Measurements from ENCODE around the gene CREB1. TPM values are rescaled to one million over a fixed set of nuclear protein-coding genes. Genes with fewer than 3 reads are reported as not detected.

Gene CREB1
- polyA plus RNA-seq, 1 of the 3 experiments (the other 2 are of a cell fraction): 14.5 TPM

DNA sequence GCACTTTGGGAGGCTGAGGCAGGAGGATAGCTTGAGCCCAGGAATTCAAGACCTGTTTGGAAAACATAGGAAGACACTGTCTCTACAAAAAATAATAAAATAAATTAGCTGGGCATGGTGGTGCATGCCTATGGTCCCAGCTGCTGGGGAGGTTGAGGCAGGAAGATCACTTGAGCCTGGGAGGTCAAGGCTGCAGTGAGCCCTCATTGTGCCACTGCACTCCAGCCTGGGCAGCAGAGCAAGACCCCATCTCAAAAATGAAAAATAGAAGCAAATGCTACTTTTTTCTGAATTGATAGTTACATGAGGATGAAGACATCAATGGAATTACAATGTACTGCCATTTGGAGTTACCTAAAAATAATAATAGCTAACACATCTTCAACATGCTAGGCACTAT is 63.5 kb downstream of the CREB1 start:
- Histone ChIP-seq H3K9me2 (no peaks in the 10 kb centered on the region), H3K4me2 (no peak overlapping the region), H2AFZ (ENCODE audit: low read depth) (no peak overlapping the region), H3F3A (replicated peaks; ENCODE audit: insufficient read depth) (peaks cover 16% of the 10 kb centered on the region), H3K4me1 (ENCODE audit: control insufficient read depth in 1 of 2, insufficient read depth in 2 of 2, low read depth in 1 of 2, low read length in 1 of 2) (no peaks in the 10 kb centered on the region), H4K20me1 (ENCODE audit: insufficient read depth) (no peaks in the 10 kb centered on the region), H3K9ac (no peak overlapping the region), H3K4me3 (ENCODE audit: low read depth in 2 of 2, low read length in 1 of 2) (no peak overlapping the region), H3K79me2 (ENCODE audit: insufficient read depth) (peaks cover 35% of the 10 kb centered on the region; the same call in 1 of the 2 replicates), H3K27ac (ENCODE audit: low read depth in 2 of 2, low read length in 1 of 2) (no peak overlapping the region), H3K27me3 (ENCODE audit: insufficient read depth) (no peaks in the 10 kb centered on the region), H3K9me3 (peaks cover 11% of the 10 kb centered on the region), H3K36me3 (replicated peaks in 1 of 2; ENCODE audit: control insufficient read depth in 1 of 2, insufficient read depth in 2 of 2, low read length in 1 of 2) (peaks cover 33 to 92% of the 10 kb centered on the region in 2 experiments)
- no peak for DNase-seq
- ChIA-PET CTCF (interaction anchor here (0.6 to 1.8 kb wide), 2 partner anchors 8 to 32 kb away, joined by 3 to 6 read pairs; partner anchors contain the start of gene METTL21A), POLR2A (no interaction called here)
- TF ChIP-seq YY1 (IDR thresholded peaks at IDR 0.05; ENCODE audit: low read depth) (no peak), TCF12 (IDR thresholded peaks at IDR 0.05) (no peak), MAX (IDR thresholded peaks at IDR 0.05; ENCODE audit: low read depth) (no peak)

DNA sequence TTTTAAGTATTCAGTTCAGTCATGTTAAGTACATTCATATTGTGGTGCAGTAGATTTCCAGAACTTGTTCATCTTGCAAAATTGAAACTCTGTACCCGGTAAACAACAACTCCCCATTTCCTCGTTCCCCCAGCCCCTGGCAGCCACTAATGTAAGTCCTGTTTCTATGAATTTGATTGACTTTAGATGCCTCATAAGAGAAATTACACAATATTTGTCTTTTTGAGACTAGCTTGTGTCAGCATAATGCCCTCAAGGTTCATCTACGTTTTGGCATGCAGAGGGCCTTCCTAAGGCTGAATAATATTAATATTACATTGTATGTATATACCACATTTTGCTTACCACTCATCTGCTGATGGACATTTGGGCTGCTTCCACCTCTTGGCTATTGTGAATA is 64.5 kb downstream of the CREB1 start:
- no peak overlapping the region for H3K4me2 ChIP-seq
- TF ChIP-seq USF2 (IDR thresholded peaks at IDR 0.05; ENCODE audit: borderline replicate concordance, low read depth, low read length) (no peak), NRF1 (IDR thresholded peaks at IDR 0.05; ENCODE audit: low read depth, low read length) (no peak), FOXJ3 (CRISPR knock-in tag; IDR thresholded peaks at IDR 0.05) (no peak), EP300 (IDR thresholded peaks at IDR 0.05; ENCODE audit: borderline replicate concordance in 1 of 2, low read depth in 1 of 2, low read length in 1 of 2) (no peak), NFIC (IDR thresholded peaks at IDR 0.05; ENCODE audit: borderline replicate concordance) (no peak)
- TF ChIP-seq, protein P1, sequence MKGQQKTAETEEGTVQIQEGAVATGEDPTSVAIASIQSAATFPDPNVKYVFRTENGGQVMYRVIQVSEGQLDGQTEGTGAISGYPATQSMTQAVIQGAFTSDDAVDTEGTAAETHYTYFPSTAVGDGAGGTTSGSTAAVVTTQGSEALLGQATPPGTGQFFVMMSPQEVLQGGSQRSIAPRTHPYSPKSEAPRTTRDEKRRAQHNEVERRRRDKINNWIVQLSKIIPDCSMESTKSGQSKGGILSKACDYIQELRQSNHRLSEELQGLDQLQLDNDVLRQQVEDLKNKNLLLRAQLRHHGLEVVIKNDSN (IDR thresholded peaks at IDR 0.05; ENCODE audit: borderline replicate concordance, low read depth): no peak
- CTCF ChIA-PET: interaction anchor here (1.8 kb wide), 1 partner anchor 31 kb away, joined by 6 read pairs; the partner anchor contains the start of gene METTL21A
- peaks cover 30 to 90% of the 10 kb centered on the region in 2 experiments for H3K36me3 ChIP-seq (replicated peaks in 1 of 2; ENCODE audit: control insufficient read depth in 1 of 2, insufficient read depth in 2 of 2, low read length in 1 of 2)
- peaks cover 39% of the 10 kb centered on the region; the same call in 1 of the 2 replicates for H3K79me2 ChIP-seq (ENCODE audit: insufficient read depth)
- no peaks in the 10 kb centered on the region for H4K20me1 ChIP-seq (ENCODE audit: insufficient read depth)
- POLR2A ChIA-PET: no interaction called here
- no peak overlapping the region for H3K4me3 ChIP-seq (ENCODE audit: low read depth in 2 of 2, low read length in 1 of 2)
- no peak overlapping the region for H3K27ac ChIP-seq (ENCODE audit: low read depth in 2 of 2, low read length in 1 of 2)
- H3K9ac ChIP-seq: no peak overlapping the region
- H3F3A ChIP-seq (replicated peaks; ENCODE audit: insufficient read depth): peaks cover 21% of the 10 kb centered on the region
- peaks cover 11% of the 10 kb centered on the region for H3K9me3 ChIP-seq
- no peaks in the 10 kb centered on the region for H3K27me3 ChIP-seq (ENCODE audit: insufficient read depth)
- DNase-seq: no peak
- H2AFZ ChIP-seq (ENCODE audit: low read depth): no peak overlapping the region
- H3K9me2 ChIP-seq: no peaks in the 10 kb centered on the region
- peaks cover 0 to under 1% of the 10 kb centered on the region in 2 experiments; a peak in 1 of 4 replicates for H3K4me1 ChIP-seq (ENCODE audit: control insufficient read depth in 1 of 2, insufficient read depth in 2 of 2, low read depth in 1 of 2, low read length in 1 of 2)
- WGBS (ENCODE audit: low lambda C conversion rate): 96% methylated on average over 3 of the region's 3 CpGs

GRCh38 chr2:207594731-207595130 is 65.0 kb downstream of the CREB1 start:
- ChIA-PET POLR2A (no interaction called here), CTCF (no interaction called here)
- Histone ChIP-seq H3K27ac (ENCODE audit: low read depth in 2 of 2, low read length in 1 of 2) (no peak overlapping the region), H3K9me2 (no peaks in the 10 kb centered on the region), H3K9ac (no peak overlapping the region), H3F3A (replicated peaks; ENCODE audit: insufficient read depth) (peaks cover 25% of the 10 kb centered on the region), H3K79me2 (ENCODE audit: insufficient read depth) (peaks cover 41% of the 10 kb centered on the region; the same call in 1 of the 2 replicates), H3K4me2 (no peak overlapping the region), H3K4me1 (ENCODE audit: control insufficient read depth in 1 of 2, insufficient read depth in 2 of 2, low read depth in 1 of 2, low read length in 1 of 2) (peaks cover 0 to 5% of the 10 kb centered on the region in 2 experiments; a peak in 2 of 4 replicates), H3K4me3 (ENCODE audit: low read depth in 2 of 2, low read length in 1 of 2) (no peak overlapping the region), H2AFZ (ENCODE audit: low read depth) (no peak overlapping the region), H3K9me3 (peaks cover 11% of the 10 kb centered on the region), H3K27me3 (ENCODE audit: insufficient read depth) (no peaks in the 10 kb centered on the region), H3K36me3 (replicated peaks in 1 of 2; ENCODE audit: control insufficient read depth in 1 of 2, insufficient read depth in 2 of 2, low read length in 1 of 2) (peaks cover 28 to 91% of the 10 kb centered on the region in 2 experiments), H4K20me1 (ENCODE audit: insufficient read depth) (no peaks in the 10 kb centered on the region)
- no peak for DNase-seq
- 94% methylated on average over 4 of the region's 4 CpGs for WGBS (ENCODE audit: low lambda C conversion rate)
- TF ChIP-seq FOSL2 (IDR thresholded peaks at IDR 0.05; ENCODE audit: borderline replicate concordance, low read depth): no peak
- no peak for TF ChIP-seq FOXM1 (IDR thresholded peaks at IDR 0.05; ENCODE audit: low read depth)
- TF ChIP-seq, protein P2, sequence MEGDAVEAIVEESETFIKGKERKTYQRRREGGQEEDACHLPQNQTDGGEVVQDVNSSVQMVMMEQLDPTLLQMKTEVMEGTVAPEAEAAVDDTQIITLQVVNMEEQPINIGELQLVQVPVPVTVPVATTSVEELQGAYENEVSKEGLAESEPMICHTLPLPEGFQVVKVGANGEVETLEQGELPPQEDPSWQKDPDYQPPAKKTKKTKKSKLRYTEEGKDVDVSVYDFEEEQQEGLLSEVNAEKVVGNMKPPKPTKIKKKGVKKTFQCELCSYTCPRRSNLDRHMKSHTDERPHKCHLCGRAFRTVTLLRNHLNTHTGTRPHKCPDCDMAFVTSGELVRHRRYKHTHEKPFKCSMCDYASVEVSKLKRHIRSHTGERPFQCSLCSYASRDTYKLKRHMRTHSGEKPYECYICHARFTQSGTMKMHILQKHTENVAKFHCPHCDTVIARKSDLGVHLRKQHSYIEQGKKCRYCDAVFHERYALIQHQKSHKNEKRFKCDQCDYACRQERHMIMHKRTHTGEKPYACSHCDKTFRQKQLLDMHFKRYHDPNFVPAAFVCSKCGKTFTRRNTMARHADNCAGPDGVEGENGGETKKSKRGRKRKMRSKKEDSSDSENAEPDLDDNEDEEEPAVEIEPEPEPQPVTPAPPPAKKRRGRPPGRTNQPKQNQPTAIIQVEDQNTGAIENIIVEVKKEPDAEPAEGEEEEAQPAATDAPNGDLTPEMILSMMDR (IDR thresholded peaks at IDR 0.05): no peak
- no peak for TF ChIP-seq NFIC (IDR thresholded peaks at IDR 0.05; ENCODE audit: borderline replicate concordance)
- no peak for TF ChIP-seq MXI1 (IDR thresholded peaks at IDR 0.05; ENCODE audit: low read depth, low read length)
- TF ChIP-seq REST (IDR thresholded peaks at IDR 0.05; ENCODE audit: low read depth, low read length): no peak
- TF ChIP-seq GABPA (IDR thresholded peaks at IDR 0.05; ENCODE audit: low read depth): no peak

All from SK-N-SH (cell line).